Fibroblast of lung (primary cell): ENCODE measurements around the gene TMEM217. TPM values are rescaled to one million over a fixed set of nuclear protein-coding genes. Genes with fewer than 3 reads are reported as not detected.

Experiments
- DNase-seq, 2 donors: peaks; one replicate each; pipeline versions ENCODE4 v3.0.0 to v3.0.0-alpha.2; 2010; ENCODE audit warnings: low read depth in 2 of 2
- H2AFZ ChIP-seq: 2 replicates; pipeline ENCODE4 v1.5.1; 2012; ENCODE audit warnings: low read length, control low read depth, inconsistent platforms
- H3K27ac ChIP-seq: 2 replicates; pipeline ENCODE4 v1.5.1; 2011; ENCODE audit warnings: low read length, control low read depth; ENCODE audit not compliant: insufficient read depth
- H3K27me3 ChIP-seq: 2 replicates; pipeline ENCODE4 v1.5.1; 2011; ENCODE audit warnings: mild to moderate bottlenecking, low read length; ENCODE audit not compliant: control insufficient read depth, insufficient read depth
- H3K36me3 ChIP-seq: 2 replicates; pipeline ENCODE4 v1.5.1; 2011; ENCODE audit warnings: low read length; ENCODE audit not compliant: control insufficient read depth, insufficient read depth
- H3K4me1 ChIP-seq: 2 replicates; pipeline ENCODE4 v1.5.1; 2011; ENCODE audit warnings: low read length; ENCODE audit not compliant: control insufficient read depth, insufficient read depth; ENCODE audit errors: extremely low read depth
- H3K4me2 ChIP-seq: 2 replicates; pipeline ENCODE4 v1.5.1; 2011; ENCODE audit warnings: low read length, control low read depth; ENCODE audit not compliant: insufficient read depth; ENCODE audit errors: extremely low read depth
- H3K4me3 ChIP-seq, 4 experiments: fragments of 200-600 bp in 1 of 4; sonication (generic) in 1 of 4; replicated peaks in 1 of 4; 2 replicates each; pipeline ENCODE4 v1.5.1; 2011 to 2016; ENCODE audit warnings: low read length in 4 of 4, low read depth in 3 of 4, mild to moderate bottlenecking in 3 of 4, control low read depth in 2 of 4, inconsistent platforms in 1 of 4, mixed read lengths in 1 of 4; ENCODE audit not compliant: insufficient read depth in 1 of 4; ENCODE audit errors: control extremely low read depth in 1 of 4
- H3K79me2 ChIP-seq: 2 replicates; pipeline ENCODE4 v1.5.1; 2012; ENCODE audit warnings: mild to moderate bottlenecking, low read length, inconsistent platforms; ENCODE audit not compliant: control insufficient read depth, insufficient read depth
- H3K9ac ChIP-seq: 2 replicates; pipeline ENCODE4 v1.5.1; 2011; ENCODE audit warnings: mild to moderate bottlenecking, low read length, control low read depth; ENCODE audit not compliant: insufficient read depth
- H3K9me3 ChIP-seq: 2 replicates; pipeline ENCODE4 v1.5.1; 2012; ENCODE audit warnings: low read depth, low read length; ENCODE audit not compliant: control insufficient read depth, insufficient read depth
- H4K20me1 ChIP-seq: 2 replicates; pipeline ENCODE4 v1.5.1; 2011; ENCODE audit warnings: low read length; ENCODE audit not compliant: control insufficient read depth, insufficient read depth; ENCODE audit errors: extremely low read depth
- CTCF ChIP-seq, 2 donors: IDR thresholded peaks in 1 of 2; conservative IDR thresholded peaks in 1 of 2; 1 replicate in 1 of 2; 2 replicates in 1 of 2; pipeline ENCODE4 v1.5.1; 2011 to 2012; ENCODE audit warnings: low read length in 2 of 2, control low read depth in 1 of 2, inconsistent platforms in 1 of 2, low read depth in 1 of 2, mild to moderate bottlenecking in 1 of 2
- EZH2 ChIP-seq: IDR thresholded peaks from 2 replicates; pipeline ENCODE4 v1.5.1; 2012; ENCODE audit warnings: low read length, control low read depth, mild to moderate bottlenecking; ENCODE audit errors: missing control alignments
- polyA plus RNA-seq, 2 donors: library from polyadenylated mRNA; depleted of rRNA in 1 of 2; stranded (reverse) in 1 of 2; unstranded in 1 of 2; fragments of >200 nt; gene quantifications; 2 replicates each; pipeline ENCODE4 v1.2.1, GENCODE V29; 2011 to 2012; ENCODE audit warnings: missing spikeins in 1 of 2
- total RNA-seq: library from RNA; depleted of rRNA; stranded (reverse); fragments of >200 nt; gene quantifications from 2 replicates; pipeline ENCODE4 v1.2.1, GENCODE V29; 2014

TMEM217 gene
- total and polyA plus RNA-seq, 2 donors (not counting 1 experiment from before 2014, with no cell fraction given) = 3.1 to 4.0 TPM

- Histone ChIP-seq H3K9ac (no peak overlapping the region), H3K36me3 (no peaks in the 10 kb centered on the region), H3K4me2 (peak overlapping the region; percentile 75), H3K4me1 (peaks cover 2% of the 10 kb centered on the region), H3K27me3 (no peaks in the 10 kb centered on the region), H3K4me3 (peak overlapping the region; percentile 36 to 67 (median 44)), H3K27ac (no peak overlapping the region), H2AFZ (peak overlapping the region; percentile 85), H3K79me2 (no peaks in the 10 kb centered on the region), H3K9me3 (no peaks in the 10 kb centered on the region), H4K20me1 (no peaks in the 10 kb centered on the region)
- no peak for TF ChIP-seq EZH2
- TF ChIP-seq CTCF (conservative IDR thresholded peaks at IDR 0.05 in 1 of 2, IDR thresholded peaks at IDR 0.05 in 1 of 2; ENCODE audit: low read depth in 1 of 2, low read length in 2 of 2) = no peak
- DNase-seq = peak; percentile 86 to 91
Observed at GRCh38 chr6:37222125-37222967, 35.6 kb downstream of the TMEM217 start.

GRCh38 chr6:37221585-37222124 is 36.3 kb downstream of the TMEM217 start:
- DNase-seq = no peak
- no peaks in the 10 kb centered on the region for H3K36me3 ChIP-seq
- no peak overlapping the region for H3K9ac ChIP-seq
- no peaks in the 10 kb centered on the region for H4K20me1 ChIP-seq
- peaks cover 2% of the 10 kb centered on the region for H3K4me1 ChIP-seq
- peak overlapping the region; percentile 85 for H2AFZ ChIP-seq
- TF ChIP-seq EZH2 (no peak), CTCF (conservative IDR thresholded peaks at IDR 0.05 in 1 of 2, IDR thresholded peaks at IDR 0.05 in 1 of 2; ENCODE audit: low read depth in 1 of 2, low read length in 2 of 2) (no peak)
- no peak overlapping the region for H3K4me2 ChIP-seq
- no peaks in the 10 kb centered on the region for H3K9me3 ChIP-seq
- H3K27ac ChIP-seq = no peak overlapping the region
- no peaks in the 10 kb centered on the region for H3K27me3 ChIP-seq
- no peaks in the 10 kb centered on the region for H3K79me2 ChIP-seq
- peak overlapping the region in 1 of 4 experiments; percentile 67 for H3K4me3 ChIP-seq

- no peak for DNase-seq
- H4K20me1 ChIP-seq = no peaks in the 10 kb centered on the region
- H3K9ac ChIP-seq = no peak overlapping the region
- H3K27me3 ChIP-seq = no peaks in the 10 kb centered on the region
- H2AFZ ChIP-seq = no peak overlapping the region
- no peak overlapping the region for H3K4me3 ChIP-seq
- H3K4me1 ChIP-seq = peaks cover 2% of the 10 kb centered on the region
- H3K4me2 ChIP-seq = no peak overlapping the region
- H3K27ac ChIP-seq = no peak overlapping the region
- no peaks in the 10 kb centered on the region for H3K9me3 ChIP-seq
- H3K79me2 ChIP-seq = no peaks in the 10 kb centered on the region
- H3K36me3 ChIP-seq = no peaks in the 10 kb centered on the region
- TF ChIP-seq EZH2 (no peak), CTCF (conservative IDR thresholded peaks at IDR 0.05 in 1 of 2, IDR thresholded peaks at IDR 0.05 in 1 of 2; ENCODE audit: low read depth in 1 of 2, low read length in 2 of 2) (no peak)
Observed at GRCh38 chr6:37218511-37218910, 39.4 kb downstream of the TMEM217 start.
